Hepatocyte (in vitro differentiated cells): Measurements from ENCODE around the gene MCL1.

Experiments used
- EZH2 ChIP-seq: fragments of 200-600 bp; sonication (generic); IDR thresholded peaks from 2 replicates; pipeline ENCODE4 v1.6.1; 2016; ENCODE audit warnings: antibody characterized with exemption, mild to moderate bottlenecking, borderline replicate concordance
- EZH2phosphoT487 ChIP-seq: fragments of 200-600 bp; sonication (generic); IDR thresholded peaks from one replicate; pipeline ENCODE4 v1.6.1; 2018; ENCODE audit warnings: antibody characterized with exemption, mild to moderate bottlenecking, low read depth, moderate library complexity; ENCODE audit not compliant: unreplicated experiment, severe bottlenecking
- TF ChIP-seq, protein P1 (sequence below): fragments of 200-600 bp; sonication (generic); IDR thresholded peaks from 2 replicates; pipeline ENCODE4 v1.5.1; 2016; ENCODE audit warnings: antibody characterized with exemption, mild to moderate bottlenecking; ENCODE audit not compliant: poor library complexity

DNA sequence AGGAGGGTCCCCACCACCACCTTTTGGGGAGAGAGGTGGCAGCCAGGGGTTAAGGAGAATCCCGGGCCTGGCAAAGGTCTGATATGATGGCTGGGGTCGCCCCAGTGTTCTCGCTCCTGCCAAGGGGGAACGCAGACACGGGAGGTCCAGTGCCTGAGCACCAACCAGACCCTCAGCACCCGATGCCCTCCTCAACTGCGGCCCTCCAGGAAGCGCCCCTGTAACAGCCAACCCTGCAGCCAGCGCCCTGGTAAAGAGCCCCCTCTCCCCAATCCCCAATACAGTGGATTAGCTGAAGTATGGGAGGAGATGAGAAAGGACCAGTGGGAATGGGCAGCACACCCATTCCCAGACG is 19.8 kb downstream of the MCL1 start:
- TF ChIP-seq EZH2 (no peak), EZH2phosphoT487 (no peak)
- TF ChIP-seq, protein P1, sequence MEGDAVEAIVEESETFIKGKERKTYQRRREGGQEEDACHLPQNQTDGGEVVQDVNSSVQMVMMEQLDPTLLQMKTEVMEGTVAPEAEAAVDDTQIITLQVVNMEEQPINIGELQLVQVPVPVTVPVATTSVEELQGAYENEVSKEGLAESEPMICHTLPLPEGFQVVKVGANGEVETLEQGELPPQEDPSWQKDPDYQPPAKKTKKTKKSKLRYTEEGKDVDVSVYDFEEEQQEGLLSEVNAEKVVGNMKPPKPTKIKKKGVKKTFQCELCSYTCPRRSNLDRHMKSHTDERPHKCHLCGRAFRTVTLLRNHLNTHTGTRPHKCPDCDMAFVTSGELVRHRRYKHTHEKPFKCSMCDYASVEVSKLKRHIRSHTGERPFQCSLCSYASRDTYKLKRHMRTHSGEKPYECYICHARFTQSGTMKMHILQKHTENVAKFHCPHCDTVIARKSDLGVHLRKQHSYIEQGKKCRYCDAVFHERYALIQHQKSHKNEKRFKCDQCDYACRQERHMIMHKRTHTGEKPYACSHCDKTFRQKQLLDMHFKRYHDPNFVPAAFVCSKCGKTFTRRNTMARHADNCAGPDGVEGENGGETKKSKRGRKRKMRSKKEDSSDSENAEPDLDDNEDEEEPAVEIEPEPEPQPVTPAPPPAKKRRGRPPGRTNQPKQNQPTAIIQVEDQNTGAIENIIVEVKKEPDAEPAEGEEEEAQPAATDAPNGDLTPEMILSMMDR, result no peak
